WTC11 (cell line): ENCODE results near the gene PCDHB10. TPM values are rescaled to one million over a fixed set of nuclear protein-coding genes. Genes with fewer than 3 reads are reported as not detected.

ENCODE experiments used
- ATAC-seq: fragments of 200-7000 bp; cut with Tn5 transposase; 2 replicates; pipeline ENCODE4 v1.10.0; 2021; ENCODE audit warnings: mild to moderate bottlenecking, moderate library complexity
- CTCF ChIA-PET: fragments of 300-600 bp; sonication (Branson Sonifier 250); formaldehyde crosslinking; loops from one replicate; lab custom pipeline; 2021; ENCODE audit warnings: antibody characterized with exemption; lab: Charles Lee
- POLR2A ChIA-PET: fragments of 350-600 bp; sonication (Branson Sonifier 250); formaldehyde crosslinking; loops from one replicate; lab custom pipeline; 2021; ENCODE audit warnings: antibody characterized with exemption; lab: Charles Lee
- DNase-seq: peaks from one replicate; pipeline ENCODE4 v3.0.0; 2021; ENCODE audit warnings: low spot score
- H3K27ac Mint-ChIP-seq: 2 replicates; pipeline ENCODE4 v1.8.0; 2021; ENCODE audit warnings: mixed read lengths
- H3K27me3 Mint-ChIP-seq: 2 replicates; pipeline ENCODE4 v1.8.0; 2021; ENCODE audit warnings: low read depth, mild to moderate bottlenecking, moderate library complexity, mixed read lengths
- H3K36me3 Mint-ChIP-seq: 2 replicates; pipeline ENCODE4 v1.8.0; 2021; ENCODE audit warnings: mixed read lengths
- H3K4me1 Mint-ChIP-seq: 2 replicates; pipeline ENCODE4 v1.8.0; 2022; ENCODE audit warnings: mixed read lengths
- H3K4me3 Mint-ChIP-seq: 2 replicates; pipeline ENCODE4 v1.8.0; 2021; ENCODE audit warnings: mild to moderate bottlenecking, moderate library complexity, mixed read lengths
- H3K9me3 Mint-ChIP-seq: 2 replicates; pipeline ENCODE4 v1.8.0; 2021; ENCODE audit warnings: mixed read lengths
- GRHL2 ChIP-seq: fragments of 250-450 bp; sonication (Bioruptor Pico); IDR thresholded peaks from 2 replicates; pipeline ENCODE4 v1.8.0; 2022; ENCODE audit warnings: mild to moderate bottlenecking, moderate library complexity; ENCODE audit not compliant: insufficient replicate concordance, severe bottlenecking
- IRF2 ChIP-seq: sonication (generic); formaldehyde crosslinking; IDR thresholded peaks from 2 replicates; pipeline ENCODE4 v1.8.0; 2022; ENCODE audit warnings: low read depth, missing genetic modification reagents, borderline replicate concordance
- NR3C1 ChIP-seq: sonication (generic); formaldehyde crosslinking; conservative IDR thresholded peaks from 2 replicates; pipeline ENCODE4 v1.8.1; 2023; ENCODE audit warnings: low read depth, mild to moderate bottlenecking, missing genetic modification reagents
- SOX15 ChIP-seq: fragments of 250-450 bp; sonication (Bioruptor Pico); IDR thresholded peaks from 2 replicates; pipeline ENCODE4 v1.9.0; 2021; ENCODE audit warnings: mild to moderate bottlenecking
- SP1 ChIP-seq: sonication (generic); formaldehyde crosslinking; conservative IDR thresholded peaks from 2 replicates; pipeline ENCODE4 v1.8.1; 2022; ENCODE audit warnings: missing genetic modification reagents
- TEAD1 ChIP-seq: sonication (generic); formaldehyde crosslinking; IDR thresholded peaks from 2 replicates; pipeline ENCODE4 v1.8.0; 2022; ENCODE audit warnings: mild to moderate bottlenecking, missing genetic modification reagents
- total RNA-seq: library from RNA; stranded (reverse); gene quantifications from 3 replicates; pipeline ENCODE4 v1.2.3, GENCODE V29; 2021
- TF ChIP-seq, protein P1 (sequence below): sonication (generic); formaldehyde crosslinking; IDR thresholded peaks from 2 replicates; pipeline ENCODE4 v1.8.0; 2022; ENCODE audit warnings: missing genetic modification reagents
- TF ChIP-seq, protein P2 (sequence below): sonication (generic); formaldehyde crosslinking; IDR thresholded peaks from 2 replicates; pipeline ENCODE4 v1.8.0; 2022; ENCODE audit warnings: mild to moderate bottlenecking, missing genetic modification reagents
- TF ChIP-seq, protein P3 (sequence below): sonication (generic); formaldehyde crosslinking; IDR thresholded peaks from 2 replicates; pipeline ENCODE4 v1.8.1; 2022; ENCODE audit warnings: missing genetic modification reagents, borderline replicate concordance
- TF ChIP-seq, protein P4 (sequence below): sonication (generic); formaldehyde crosslinking; IDR thresholded peaks from 2 replicates; pipeline ENCODE4 v1.8.1; 2022; ENCODE audit warnings: mild to moderate bottlenecking, missing genetic modification reagents, moderate library complexity, borderline replicate concordance
- TF ChIP-seq, protein P5 (sequence below): fragments of 250-450 bp; sonication (Bioruptor Pico); IDR thresholded peaks from 2 replicates; pipeline ENCODE4 v2.1.2; 2022; ENCODE audit warnings: mild to moderate bottlenecking, moderate library complexity
- TF ChIP-seq, protein P6 (sequence below): sonication (generic); formaldehyde crosslinking; IDR thresholded peaks from 2 replicates; pipeline ENCODE4 v1.8.0; 2023; ENCODE audit warnings: missing genetic modification reagents
- TF ChIP-seq, protein P7 (sequence below): sonication (generic); formaldehyde crosslinking; IDR thresholded peaks from 2 replicates; pipeline ENCODE4 v1.8.0; 2022; ENCODE audit warnings: mild to moderate bottlenecking, missing genetic modification reagents

The PCDHB10 gene
- total RNA-seq, 1 experiment from 2014 or later: 1.4 TPM

DNA sequence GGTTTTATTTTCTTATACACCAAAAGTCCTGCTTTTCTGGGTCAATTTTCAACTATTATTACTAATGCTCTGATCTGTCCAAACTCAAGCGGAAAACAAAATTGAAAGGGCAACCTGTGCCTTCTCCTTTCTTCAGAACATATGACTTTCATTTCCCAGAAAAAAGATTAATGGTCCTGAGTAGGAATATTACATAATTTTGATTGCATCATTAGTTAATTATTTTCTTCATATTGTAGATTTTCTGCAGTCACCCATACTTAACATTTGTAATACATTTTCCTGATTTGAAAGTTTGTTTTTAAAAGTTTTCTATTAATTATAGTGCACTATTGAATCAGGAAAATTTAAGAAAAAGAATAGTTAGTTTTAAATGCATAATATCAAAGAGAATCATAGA, 16.2 kb upstream of the PCDHB10 start:
- Mint-ChIP-seq H3K4me3 (no peak overlapping the region), H3K27me3 (no peaks in the 10 kb centered on the region), H3K27ac (no peak overlapping the region), H3K4me1 (no peaks in the 10 kb centered on the region), H3K9me3 (peaks cover 17% of the 10 kb centered on the region), H3K36me3 (peaks cover 16% of the 10 kb centered on the region; the same call in 1 of the 2 replicates)
- CTCF ChIA-PET: no interaction called here
- ATAC-seq (no peak), DNase-seq (no peak)
- no peak for TF ChIP-seq GRHL2 (CRISPR knock-in tag)
- no peak for TF ChIP-seq SP1 (CRISPR knock-in tag)
- TF ChIP-seq NR3C1 (CRISPR knock-in tag): no peak
- TF ChIP-seq, protein P1, sequence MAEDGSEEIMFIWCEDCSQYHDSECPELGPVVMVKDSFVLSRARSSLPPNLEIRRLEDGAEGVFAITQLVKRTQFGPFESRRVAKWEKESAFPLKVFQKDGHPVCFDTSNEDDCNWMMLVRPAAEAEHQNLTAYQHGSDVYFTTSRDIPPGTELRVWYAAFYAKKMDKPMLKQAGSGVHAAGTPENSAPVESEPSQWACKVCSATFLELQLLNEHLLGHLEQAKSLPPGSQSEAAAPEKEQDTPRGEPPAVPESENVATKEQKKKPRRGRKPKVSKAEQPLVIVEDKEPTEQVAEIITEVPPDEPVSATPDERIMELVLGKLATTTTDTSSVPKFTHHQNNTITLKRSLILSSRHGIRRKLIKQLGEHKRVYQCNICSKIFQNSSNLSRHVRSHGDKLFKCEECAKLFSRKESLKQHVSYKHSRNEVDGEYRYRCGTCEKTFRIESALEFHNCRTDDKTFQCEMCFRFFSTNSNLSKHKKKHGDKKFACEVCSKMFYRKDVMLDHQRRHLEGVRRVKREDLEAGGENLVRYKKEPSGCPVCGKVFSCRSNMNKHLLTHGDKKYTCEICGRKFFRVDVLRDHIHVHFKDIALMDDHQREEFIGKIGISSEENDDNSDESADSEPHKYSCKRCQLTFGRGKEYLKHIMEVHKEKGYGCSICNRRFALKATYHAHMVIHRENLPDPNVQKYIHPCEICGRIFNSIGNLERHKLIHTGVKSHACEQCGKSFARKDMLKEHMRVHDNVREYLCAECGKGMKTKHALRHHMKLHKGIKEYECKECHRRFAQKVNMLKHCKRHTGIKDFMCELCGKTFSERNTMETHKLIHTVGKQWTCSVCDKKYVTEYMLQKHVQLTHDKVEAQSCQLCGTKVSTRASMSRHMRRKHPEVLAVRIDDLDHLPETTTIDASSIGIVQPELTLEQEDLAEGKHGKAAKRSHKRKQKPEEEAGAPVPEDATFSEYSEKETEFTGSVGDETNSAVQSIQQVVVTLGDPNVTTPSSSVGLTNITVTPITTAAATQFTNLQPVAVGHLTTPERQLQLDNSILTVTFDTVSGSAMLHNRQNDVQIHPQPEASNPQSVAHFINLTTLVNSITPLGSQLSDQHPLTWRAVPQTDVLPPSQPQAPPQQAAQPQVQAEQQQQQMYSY (CRISPR knock-in tag): no peak
- TF ChIP-seq TEAD1 (CRISPR knock-in tag): no peak
- TF ChIP-seq, protein P2, sequence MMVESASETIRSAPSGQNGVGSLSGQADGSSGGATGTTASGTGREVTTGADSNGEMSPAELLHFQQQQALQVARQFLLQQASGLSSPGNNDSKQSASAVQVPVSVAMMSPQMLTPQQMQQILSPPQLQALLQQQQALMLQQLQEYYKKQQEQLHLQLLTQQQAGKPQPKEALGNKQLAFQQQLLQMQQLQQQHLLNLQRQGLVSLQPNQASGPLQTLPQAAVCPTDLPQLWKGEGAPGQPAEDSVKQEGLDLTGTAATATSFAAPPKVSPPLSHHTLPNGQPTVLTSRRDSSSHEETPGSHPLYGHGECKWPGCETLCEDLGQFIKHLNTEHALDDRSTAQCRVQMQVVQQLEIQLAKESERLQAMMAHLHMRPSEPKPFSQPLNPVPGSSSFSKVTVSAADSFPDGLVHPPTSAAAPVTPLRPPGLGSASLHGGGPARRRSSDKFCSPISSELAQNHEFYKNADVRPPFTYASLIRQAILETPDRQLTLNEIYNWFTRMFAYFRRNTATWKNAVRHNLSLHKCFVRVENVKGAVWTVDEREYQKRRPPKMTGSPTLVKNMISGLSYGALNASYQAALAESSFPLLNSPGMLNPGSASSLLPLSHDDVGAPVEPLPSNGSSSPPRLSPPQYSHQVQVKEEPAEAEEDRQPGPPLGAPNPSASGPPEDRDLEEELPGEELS: no peak
- TF ChIP-seq, protein P3, sequence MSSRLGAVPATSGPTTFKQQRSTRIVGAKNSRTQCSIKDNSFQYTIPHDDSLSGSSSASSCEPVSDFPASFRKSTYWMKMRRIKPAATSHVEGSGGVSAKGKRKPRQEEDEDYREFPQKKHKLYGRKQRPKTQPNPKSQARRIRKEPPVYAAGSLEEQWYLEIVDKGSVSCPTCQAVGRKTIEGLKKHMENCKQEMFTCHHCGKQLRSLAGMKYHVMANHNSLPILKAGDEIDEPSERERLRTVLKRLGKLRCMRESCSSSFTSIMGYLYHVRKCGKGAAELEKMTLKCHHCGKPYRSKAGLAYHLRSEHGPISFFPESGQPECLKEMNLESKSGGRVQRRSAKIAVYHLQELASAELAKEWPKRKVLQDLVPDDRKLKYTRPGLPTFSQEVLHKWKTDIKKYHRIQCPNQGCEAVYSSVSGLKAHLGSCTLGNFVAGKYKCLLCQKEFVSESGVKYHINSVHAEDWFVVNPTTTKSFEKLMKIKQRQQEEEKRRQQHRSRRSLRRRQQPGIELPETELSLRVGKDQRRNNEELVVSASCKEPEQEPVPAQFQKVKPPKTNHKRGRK: no peak
- TF ChIP-seq, protein P4, sequence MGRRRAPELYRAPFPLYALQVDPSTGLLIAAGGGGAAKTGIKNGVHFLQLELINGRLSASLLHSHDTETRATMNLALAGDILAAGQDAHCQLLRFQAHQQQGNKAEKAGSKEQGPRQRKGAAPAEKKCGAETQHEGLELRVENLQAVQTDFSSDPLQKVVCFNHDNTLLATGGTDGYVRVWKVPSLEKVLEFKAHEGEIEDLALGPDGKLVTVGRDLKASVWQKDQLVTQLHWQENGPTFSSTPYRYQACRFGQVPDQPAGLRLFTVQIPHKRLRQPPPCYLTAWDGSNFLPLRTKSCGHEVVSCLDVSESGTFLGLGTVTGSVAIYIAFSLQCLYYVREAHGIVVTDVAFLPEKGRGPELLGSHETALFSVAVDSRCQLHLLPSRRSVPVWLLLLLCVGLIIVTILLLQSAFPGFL (CRISPR knock-in tag): no peak
- TF ChIP-seq, protein P5, sequence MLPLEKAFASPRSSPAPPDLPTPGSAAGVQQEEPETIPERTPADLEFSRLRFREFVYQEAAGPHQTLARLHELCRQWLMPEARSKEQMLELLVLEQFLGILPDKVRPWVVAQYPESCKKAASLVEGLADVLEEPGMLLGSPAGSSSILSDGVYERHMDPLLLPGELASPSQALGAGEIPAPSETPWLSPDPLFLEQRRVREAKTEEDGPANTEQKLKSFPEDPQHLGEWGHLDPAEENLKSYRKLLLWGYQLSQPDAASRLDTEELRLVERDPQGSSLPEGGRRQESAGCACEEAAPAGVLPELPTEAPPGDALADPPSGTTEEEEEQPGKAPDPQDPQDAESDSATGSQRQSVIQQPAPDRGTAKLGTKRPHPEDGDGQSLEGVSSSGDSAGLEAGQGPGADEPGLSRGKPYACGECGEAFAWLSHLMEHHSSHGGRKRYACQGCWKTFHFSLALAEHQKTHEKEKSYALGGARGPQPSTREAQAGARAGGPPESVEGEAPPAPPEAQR: no peak
- no peak for TF ChIP-seq SOX15 (CRISPR knock-in tag)
- TF ChIP-seq, protein P6, sequence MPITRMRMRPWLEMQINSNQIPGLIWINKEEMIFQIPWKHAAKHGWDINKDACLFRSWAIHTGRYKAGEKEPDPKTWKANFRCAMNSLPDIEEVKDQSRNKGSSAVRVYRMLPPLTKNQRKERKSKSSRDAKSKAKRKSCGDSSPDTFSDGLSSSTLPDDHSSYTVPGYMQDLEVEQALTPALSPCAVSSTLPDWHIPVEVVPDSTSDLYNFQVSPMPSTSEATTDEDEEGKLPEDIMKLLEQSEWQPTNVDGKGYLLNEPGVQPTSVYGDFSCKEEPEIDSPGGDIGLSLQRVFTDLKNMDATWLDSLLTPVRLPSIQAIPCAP (CRISPR knock-in tag): no peak
- no peak for TF ChIP-seq IRF2 (CRISPR knock-in tag)
- TF ChIP-seq, protein P7, sequence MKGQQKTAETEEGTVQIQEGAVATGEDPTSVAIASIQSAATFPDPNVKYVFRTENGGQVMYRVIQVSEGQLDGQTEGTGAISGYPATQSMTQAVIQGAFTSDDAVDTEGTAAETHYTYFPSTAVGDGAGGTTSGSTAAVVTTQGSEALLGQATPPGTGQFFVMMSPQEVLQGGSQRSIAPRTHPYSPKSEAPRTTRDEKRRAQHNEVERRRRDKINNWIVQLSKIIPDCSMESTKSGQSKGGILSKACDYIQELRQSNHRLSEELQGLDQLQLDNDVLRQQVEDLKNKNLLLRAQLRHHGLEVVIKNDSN (CRISPR knock-in tag): no peak
- POLR2A ChIA-PET: no interaction called here
